GM12892 (cell line): ENCODE data around the gene BCAR1.
"Not testable (repeated sequence)": the region's sequence is repeated elsewhere in the genome, so short reads cannot be mapped to it uniquely, and the experiment has no call there.

Experiments
- DNase-seq: peaks from one replicate; pipeline ENCODE4 v3.0.0; 2011; ENCODE audit not compliant: insufficient read length
- FAIRE-seq: peaks from 2 replicates; lab custom pipeline; 2011; peaks lifted over from hg19 to GRCh38; lab: Jason Lieb, UNC
- POLR2A ChIP-seq: IDR thresholded peaks from 2 replicates; pipeline ENCODE4 v1.6.1; 2011; ENCODE audit warnings: low read depth, low read length, control low read depth
- POLR2AphosphoS5 ChIP-seq: IDR thresholded peaks from 2 replicates; pipeline ENCODE4 v1.6.1; 2011; ENCODE audit warnings: low read depth, low read length, control low read depth
- TAF1 ChIP-seq: IDR thresholded peaks from 2 replicates; pipeline ENCODE4 v1.6.1; 2011; ENCODE audit warnings: low read depth, mild to moderate bottlenecking, control low read depth, low read length, borderline replicate concordance

The BCAR1 gene

GRCh38 chr16:75250089-75250808, 1.2 kb downstream of the BCAR1 start:
- no peak for FAIRE-seq

GRCh38 chr16:75249441-75249840, 2.0 kb downstream of the BCAR1 start:
- FAIRE-seq (no peak), DNase-seq (no peak)
- no peak for TF ChIP-seq POLR2A
- no peak for TF ChIP-seq TAF1
- TF ChIP-seq POLR2AphosphoS5 = no peak

More at GRCh38 chr16:75250089-75250808, 1.2 kb downstream of the BCAR1 start:
- TF ChIP-seq TAF1 (no peak), POLR2AphosphoS5 (no peak)
- no peak for DNase-seq

- FAIRE-seq (no peak), DNase-seq (no peak)
- TF ChIP-seq POLR2AphosphoS5 = no peak
Observed at GRCh38 chr16:75248536-75249380, 2.7 kb downstream of the BCAR1 start.

- DNase-seq = no peak
- no peak for FAIRE-seq
- TF ChIP-seq TAF1 (no peak), POLR2AphosphoS5 (no peak), POLR2A (no peak)
Observed at GRCh38 chr16:75248142-75248535, 3.3 kb downstream of the BCAR1 start.

- DNase-seq (no peak), FAIRE-seq (no peak)
- TF ChIP-seq POLR2A (no peak), TAF1 (no peak), POLR2AphosphoS5 (no peak)
Observed at GRCh38 chr16:75247249-75247648, 4.2 kb downstream of the BCAR1 start.

GRCh38 chr16:75246504-75247205, 4.8 kb downstream of the BCAR1 start:
- DNase-seq (no peak), FAIRE-seq (no peak)
- TF ChIP-seq POLR2AphosphoS5 = no peak
- TF ChIP-seq TAF1 = no peak
- TF ChIP-seq POLR2A = no peak

GRCh38 chr16:75244844-75245758, 6.3 kb downstream of the BCAR1 start:
- no peak for FAIRE-seq
- TF ChIP-seq TAF1 = no peak
- no peak for TF ChIP-seq POLR2AphosphoS5
- no peak for TF ChIP-seq POLR2A
- peak; percentile 60 for DNase-seq

- FAIRE-seq = no peak
- no peak for TF ChIP-seq POLR2AphosphoS5
- TF ChIP-seq TAF1 = no peak
- no peak for TF ChIP-seq POLR2A
- DNase-seq = no peak
Observed at GRCh38 chr16:75244225-75244809, 7.1 kb downstream of the BCAR1 start.

- DNase-seq (no peak), FAIRE-seq (no peak)
- no peak for TF ChIP-seq POLR2A
- no peak for TF ChIP-seq TAF1
- TF ChIP-seq POLR2AphosphoS5 = no peak
Observed at GRCh38 chr16:75243667-75244224, 7.7 kb downstream of the BCAR1 start.

- FAIRE-seq, DNase-seq: not testable (repeated sequence)
Observed at GRCh38 chr16:75242436-75243078, 8.9 kb downstream of the BCAR1 start.
